HFFc6 (cell line): ENCODE results near the gene MACF1. TPM values are rescaled to one million over a fixed set of nuclear protein-coding genes. Genes with fewer than 3 reads are reported as not detected.

ENCODE experiments used
- DNase-seq: peaks from one replicate; pipeline ENCODE4 v3.0.0-alpha.2; 2018
- H3K27ac Mint-ChIP-seq: 2 replicates; pipeline ENCODE4 v1.8.0; 2020; ENCODE audit warnings: mild to moderate bottlenecking, mixed read lengths
- H3K27me3 Mint-ChIP-seq: 2 replicates; pipeline ENCODE4 v1.8.0; 2021; ENCODE audit warnings: mild to moderate bottlenecking, moderate library complexity, mixed read lengths; ENCODE audit not compliant: insufficient read depth
- H3K36me3 Mint-ChIP-seq: 2 replicates; pipeline ENCODE4 v1.8.0; 2021; ENCODE audit warnings: low read depth, mixed read lengths
- H3K4me1 Mint-ChIP-seq: 2 replicates; pipeline ENCODE4 v1.8.0; 2020; ENCODE audit warnings: low read depth, mixed read lengths
- H3K4me3 Mint-ChIP-seq: 2 replicates; pipeline ENCODE4 v1.8.0; 2020; ENCODE audit warnings: mild to moderate bottlenecking, moderate library complexity, mixed read lengths
- H3K9me3 Mint-ChIP-seq: 2 replicates; pipeline ENCODE4 v1.8.0; 2020; ENCODE audit warnings: mild to moderate bottlenecking, mixed read lengths
- CTCF ChIP-seq: fragments of 200-600 bp; sonication (generic); IDR thresholded peaks from 2 replicates; pipeline ENCODE4 v1.5.0; 2021; ENCODE audit warnings: antibody characterized with exemption, mild to moderate bottlenecking
- total RNA-seq, 6 experiments: library from RNA; stranded (reverse); fragmentation: NEBNext Ultra II Directional; extraction: Animal tissue kit (Norgen Biotek cat#: 25700); gene quantifications; 2 replicates in 1 of 6; 3 replicates in 5 of 6; pipeline ENCODE4 v1.2.3, GENCODE V29; 2021

MACF1 gene
- total RNA-seq, 6 experiments from 2014 or later = 201 to 308 (median 223) TPM

GRCh38 chr1:39182804-39183203, 21.7 kb upstream of the MACF1 start:
- Mint-ChIP-seq H3K27me3 (no peaks in the 10 kb centered on the region; the same call in 1 of the 2 replicates), H3K36me3 (peaks cover 5% of the 10 kb centered on the region), H3K27ac (peak overlapping the region; percentile 90), H3K4me3 (no peak overlapping the region), H3K9me3 (no peaks in the 10 kb centered on the region), H3K4me1 (peaks cover 82% of the 10 kb centered on the region)
- no peak for TF ChIP-seq CTCF
- DNase-seq = no peak

GRCh38 chr1:39183503-39184353, 20.8 kb upstream of the MACF1 start:
- DNase-seq = peak; percentile 88
- no peaks in the 10 kb centered on the region; the same call in 1 of the 2 replicates for H3K27me3 Mint-ChIP-seq
- H3K9me3 Mint-ChIP-seq = no peaks in the 10 kb centered on the region
- peaks cover 77% of the 10 kb centered on the region for H3K4me1 Mint-ChIP-seq
- H3K27ac Mint-ChIP-seq = peak overlapping the region; percentile 90
- peak overlapping the region; percentile 64 for H3K4me3 Mint-ChIP-seq
- H3K36me3 Mint-ChIP-seq = peaks cover 5% of the 10 kb centered on the region
- TF ChIP-seq CTCF = peak; percentile 78

- Mint-ChIP-seq H3K9me3 (no peaks in the 10 kb centered on the region), H3K4me1 (peaks cover 77% of the 10 kb centered on the region), H3K36me3 (peaks cover 5% of the 10 kb centered on the region), H3K27me3 (no peaks in the 10 kb centered on the region; the same call in 1 of the 2 replicates), H3K27ac (peak overlapping the region; percentile 90), H3K4me3 (peak overlapping the region; percentile 64)
- no peak for DNase-seq
- TF ChIP-seq CTCF = no peak
These were observed 20.1 kb upstream of the MACF1 start for GRCh38 chr1:39184354-39184818.

- Mint-ChIP-seq H3K4me1 (peaks cover 92% of the 10 kb centered on the region), H3K27me3 (no peaks in the 10 kb centered on the region; the same call in 1 of the 2 replicates), H3K9me3 (no peaks in the 10 kb centered on the region), H3K4me3 (no peak overlapping the region; the same call in 1 of the 2 replicates), H3K27ac (peak overlapping the region; percentile 94), H3K36me3 (no peaks in the 10 kb centered on the region)
- TF ChIP-seq CTCF = no peak
- no peak for DNase-seq
These were observed 17.0 kb upstream of the MACF1 start for GRCh38 chr1:39187275-39188046.

- peak overlapping the region; percentile 60 for H3K4me3 Mint-ChIP-seq
- peak; percentile 87 for DNase-seq
- no peaks in the 10 kb centered on the region for H3K9me3 Mint-ChIP-seq
- H3K27ac Mint-ChIP-seq = peak overlapping the region; percentile 94
- TF ChIP-seq CTCF = no peak
- no peaks in the 10 kb centered on the region; the same call in 1 of the 2 replicates for H3K27me3 Mint-ChIP-seq
- peaks cover 93% of the 10 kb centered on the region for H3K4me1 Mint-ChIP-seq
- H3K36me3 Mint-ChIP-seq = no peaks in the 10 kb centered on the region
These were observed 14.9 kb upstream of the MACF1 start for GRCh38 chr1:39189592-39190041.
